OCI-M2 (cell line): ENCODE results near the gene TENM4.

Source experiments
- DNase-seq: peaks from one replicate; lab custom pipeline; 2025; ENCODE audit not compliant: unreplicated experiment; lab: John Stamatoyannopoulos, UW

TENM4 gene

GRCh38 chr11:79035881-79036280 is 404.9 kb downstream of the TENM4 start:
- no peak for DNase-seq

- DNase-seq: no peak
Measured at GRCh38 chr11:79033833-79034232, 407.0 kb downstream of the TENM4 start.

GRCh38 chr11:79030448-79030847 is 410.4 kb downstream of the TENM4 start:
- DNase-seq: no peak

- no peak for DNase-seq
Measured at GRCh38 chr11:79028225-79028624, 412.6 kb downstream of the TENM4 start.

- DNase-seq: no peak
Measured at GRCh38 chr11:79026803-79027445, 413.9 kb downstream of the TENM4 start.

- DNase-seq: no peak
Measured at GRCh38 chr11:79025622-79026021, 415.2 kb downstream of the TENM4 start.

GRCh38 chr11:79025097-79025496 is 415.7 kb downstream of the TENM4 start:
- DNase-seq: no peak

- no peak for DNase-seq
Measured at GRCh38 chr11:79022265-79022664, 418.6 kb downstream of the TENM4 start.

- DNase-seq: no peak
Measured at GRCh38 chr11:79021601-79022000, 419.2 kb downstream of the TENM4 start.

- DNase-seq: no peak
Measured at GRCh38 chr11:79019975-79020374, 420.9 kb downstream of the TENM4 start.

GRCh38 chr11:79019277-79019676 is 421.6 kb downstream of the TENM4 start:
- DNase-seq: no peak

GRCh38 chr11:79018371-79018849 is 422.4 kb downstream of the TENM4 start:
- no peak for DNase-seq

- DNase-seq: no peak
Measured at GRCh38 chr11:79017811-79018210, 423.0 kb downstream of the TENM4 start.

GRCh38 chr11:79013509-79013908 is 427.3 kb downstream of the TENM4 start:
- DNase-seq: no peak

GRCh38 chr11:79011357-79011756 is 429.5 kb downstream of the TENM4 start:
- DNase-seq: no peak

- no peak for DNase-seq
Measured at GRCh38 chr11:79007771-79008402, 432.9 kb downstream of the TENM4 start.

GRCh38 chr11:79006854-79007253 is 434.0 kb downstream of the TENM4 start:
- no peak for DNase-seq

GRCh38 chr11:78996007-78996406 is 444.8 kb downstream of the TENM4 start:
- no peak for DNase-seq

- DNase-seq: no peak
Measured at GRCh38 chr11:78995171-78995570, 445.7 kb downstream of the TENM4 start.

GRCh38 chr11:78993802-78994430 is 446.9 kb downstream of the TENM4 start:
- no peak for DNase-seq

GRCh38 chr11:78991681-78992080 is 449.1 kb downstream of the TENM4 start:
- no peak for DNase-seq

- DNase-seq: no peak
Measured at GRCh38 chr11:78990261-78990660, 450.6 kb downstream of the TENM4 start.
